GM12874 (cell line): ENCODE data around the gene GCSH.

Experiments
- TF ChIP-seq, protein P1 (sequence below): IDR thresholded peaks from 2 replicates; pipeline ENCODE4 v1.5.1; 2011; ENCODE audit warnings: low read depth, mild to moderate bottlenecking, control low read depth, low read length, moderate library complexity; ENCODE audit not compliant: insufficient read depth

The GCSH gene

GRCh38 chr16:81117436-81117835, 21.2 kb upstream of the GCSH start:
- TF ChIP-seq, protein P1, sequence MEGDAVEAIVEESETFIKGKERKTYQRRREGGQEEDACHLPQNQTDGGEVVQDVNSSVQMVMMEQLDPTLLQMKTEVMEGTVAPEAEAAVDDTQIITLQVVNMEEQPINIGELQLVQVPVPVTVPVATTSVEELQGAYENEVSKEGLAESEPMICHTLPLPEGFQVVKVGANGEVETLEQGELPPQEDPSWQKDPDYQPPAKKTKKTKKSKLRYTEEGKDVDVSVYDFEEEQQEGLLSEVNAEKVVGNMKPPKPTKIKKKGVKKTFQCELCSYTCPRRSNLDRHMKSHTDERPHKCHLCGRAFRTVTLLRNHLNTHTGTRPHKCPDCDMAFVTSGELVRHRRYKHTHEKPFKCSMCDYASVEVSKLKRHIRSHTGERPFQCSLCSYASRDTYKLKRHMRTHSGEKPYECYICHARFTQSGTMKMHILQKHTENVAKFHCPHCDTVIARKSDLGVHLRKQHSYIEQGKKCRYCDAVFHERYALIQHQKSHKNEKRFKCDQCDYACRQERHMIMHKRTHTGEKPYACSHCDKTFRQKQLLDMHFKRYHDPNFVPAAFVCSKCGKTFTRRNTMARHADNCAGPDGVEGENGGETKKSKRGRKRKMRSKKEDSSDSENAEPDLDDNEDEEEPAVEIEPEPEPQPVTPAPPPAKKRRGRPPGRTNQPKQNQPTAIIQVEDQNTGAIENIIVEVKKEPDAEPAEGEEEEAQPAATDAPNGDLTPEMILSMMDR: no peak

GRCh38 chr16:81116285-81116684, 20.1 kb upstream of the GCSH start:
- TF ChIP-seq, protein P1: no peak

DNA sequence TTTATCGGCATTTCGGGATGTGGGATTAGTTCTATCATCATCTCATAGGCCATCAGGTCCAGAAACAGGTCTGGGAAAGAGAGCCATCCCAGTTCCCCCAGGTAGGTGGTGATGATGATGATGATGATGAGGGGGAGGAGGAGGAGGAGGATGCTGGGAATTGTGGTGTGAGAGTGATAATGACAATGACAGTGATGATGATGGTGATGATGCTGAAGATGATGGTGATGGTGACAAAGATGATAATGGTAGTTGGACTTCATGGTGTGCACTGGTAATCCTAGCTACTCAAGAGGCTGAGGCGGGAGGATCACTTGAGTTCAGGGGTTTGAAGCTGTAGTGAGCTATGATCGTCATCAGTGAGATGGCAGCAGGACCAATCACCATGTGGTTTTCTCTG, 16.3 kb upstream of the GCSH start:
- TF ChIP-seq, protein P1: no peak

DNA sequence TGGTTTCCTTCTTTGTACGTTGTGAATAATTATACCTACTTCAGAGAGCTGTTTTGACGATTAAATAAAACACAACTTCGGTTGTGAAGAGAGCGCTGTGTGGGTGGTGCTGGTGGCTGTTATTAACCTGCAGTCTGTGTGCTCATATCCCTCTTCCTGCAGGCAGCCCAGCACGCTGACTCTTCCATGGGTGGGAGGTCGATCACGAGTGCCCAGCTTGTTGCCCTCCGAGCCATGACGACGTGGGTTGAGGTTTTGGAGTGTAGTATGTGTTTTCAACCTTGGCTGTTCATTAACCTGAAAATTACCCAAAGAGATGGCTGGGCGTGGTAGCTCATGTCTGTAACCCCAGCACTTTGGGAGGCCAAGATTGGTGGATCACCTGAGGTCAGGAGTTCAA, 11.3 kb upstream of the GCSH start:
- TF ChIP-seq, protein P1: no peak

GRCh38 chr16:81106826-81107503, 10.8 kb upstream of the GCSH start:
- TF ChIP-seq, protein P1: no peak

DNA sequence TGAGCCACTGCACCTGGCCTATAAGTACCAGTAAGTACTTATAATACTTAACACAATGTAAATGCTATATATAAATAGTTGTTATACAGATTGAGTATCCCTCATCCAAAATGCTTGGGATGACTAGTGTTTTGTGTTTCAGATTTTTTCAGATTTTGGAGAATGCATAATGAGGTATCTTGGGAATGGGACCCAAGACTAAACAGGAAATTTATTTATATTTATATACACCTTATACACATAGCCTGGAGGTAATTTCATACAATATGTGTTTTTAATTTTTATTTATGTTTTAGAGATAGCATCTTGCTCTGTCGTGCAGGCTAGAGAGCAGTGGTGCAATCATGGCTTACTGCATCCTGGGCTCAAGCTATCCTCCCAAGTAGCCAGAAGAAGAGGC, 9.8 kb upstream of the GCSH start:
- TF ChIP-seq, protein P1: no peak

GRCh38 chr16:81101702-81102101, 5.5 kb upstream of the GCSH start:
- TF ChIP-seq, protein P1: no peak
